Gastroesophageal sphincter (tissue), 4 donors: ENCODE results near the gene GINS3. TPM values are rescaled to one million over a fixed set of nuclear protein-coding genes. Genes with fewer than 3 reads are reported as not detected.

Source experiments
- ATAC-seq: fragments of 150-250 bp; one replicate; pipeline ENCODE4 v1.9.1; 2016; ENCODE audit warnings: mild to moderate bottlenecking, moderate library complexity
- H3K27ac ChIP-seq, 4 donors: fragments of 200-600 bp; sonication (generic) in 3 of 4; 1 replicate in 3 of 4; 2 replicates in 1 of 4; pipeline ENCODE4 v1.5.1; 2016 to 2019
- H3K27me3 ChIP-seq: fragments of 200-600 bp; sonication (generic); one replicate; pipeline ENCODE4 v1.5.1; 2019
- H3K36me3 ChIP-seq, 2 donors: fragments of 200-600 bp; sonication (generic); one replicate each; pipeline ENCODE4 v1.5.1; 2019; ENCODE audit warnings: control low read depth in 1 of 2
- H3K4me1 ChIP-seq, 3 donors: fragments of 200-600 bp; sonication (generic); 1 replicate in 2 of 3; 2 replicates in 1 of 3; pipeline ENCODE4 v1.5.1; 2016 to 2019; ENCODE audit warnings: control low read depth in 2 of 3
- H3K4me3 ChIP-seq, 2 donors: fragments of 200-600 bp; sonication (generic); one replicate each; pipeline ENCODE4 v1.5.1; 2019; ENCODE audit warnings: mild to moderate bottlenecking in 1 of 2, moderate library complexity in 1 of 2
- H3K9me3 ChIP-seq, 3 donors: fragments of 200-600 bp; sonication (generic); one replicate each; pipeline ENCODE4 v1.5.1; 2017 to 2019; ENCODE audit warnings: control low read depth in 2 of 3
- EP300 ChIP-seq: sonication (generic); formaldehyde crosslinking; IDR thresholded peaks from one replicate; pipeline ENCODE4 v1.6.1; 2017; ENCODE audit warnings: antibody characterized with exemption, mild to moderate bottlenecking
- POLR2A ChIP-seq, 2 donors: fragments of 450-650 bp; IDR thresholded peaks; one replicate each; pipeline ENCODE4 v1.6.1; 2017; ENCODE audit warnings: antibody characterized with exemption in 2 of 2, mild to moderate bottlenecking in 2 of 2, moderate library complexity in 1 of 2
- POLR2AphosphoS5 ChIP-seq: sonication (generic); formaldehyde crosslinking; IDR thresholded peaks from one replicate; pipeline ENCODE4 v1.6.1; 2017; ENCODE audit warnings: antibody characterized with exemption
- WGBS, 2 donors: methylation state at CpG; one replicate each; pipeline ENCODE4 v1.1.5; 2018; ENCODE audit warnings: low coverage in 1 of 2; 5-methylcytosine and 5-hydroxymethylcytosine counted together
- total RNA-seq, 4 donors: library from RNA; depleted of rRNA; stranded (reverse); fragments of >200 nt; gene quantifications; one replicate each; pipeline ENCODE4 v1.1.0, GENCODE V29; 2016
- TF ChIP-seq, protein P1 (sequence below), 4 experiments: fragments of 200-600 bp in 2 of 4; fragments of 450-650 bp in 2 of 4; sonication (generic) in 1 of 4; IDR thresholded peaks; one replicate each; pipeline ENCODE4 v1.5.1; 2017 to 2019; ENCODE audit warnings: antibody characterized with exemption in 4 of 4, mild to moderate bottlenecking in 2 of 4, moderate library complexity in 2 of 4

Gene GINS3
- total RNA-seq, 4 donors from 2014 or later, result 1.7 to 2.8 (median 2.4) TPM

DNA sequence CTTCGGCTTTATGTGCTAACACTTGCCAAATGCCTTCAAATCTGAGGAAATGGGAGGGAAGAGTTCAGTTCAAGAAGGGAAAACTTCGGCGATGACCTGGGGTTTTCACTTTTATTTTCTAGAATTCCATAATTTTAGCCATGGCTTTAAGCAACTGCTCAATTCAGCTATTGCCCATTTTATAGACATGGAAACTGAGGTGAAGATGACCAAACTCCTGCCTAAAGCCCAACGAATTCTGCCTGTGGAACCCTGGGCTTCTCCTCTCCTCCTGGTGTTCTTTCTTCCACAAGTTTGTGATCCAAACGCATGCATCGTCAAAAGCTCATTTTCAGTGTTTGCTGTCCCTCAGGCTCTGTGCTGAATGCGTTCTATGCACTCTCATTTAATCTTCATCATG is 58.3 kb downstream of the GINS3 start:
- no peak for ATAC-seq
- H3K27me3 ChIP-seq, result peaks cover 19% of the 10 kb centered on the region
- H3K36me3 ChIP-seq, result no peaks in the 10 kb centered on the region
- H3K27ac ChIP-seq, result no peak overlapping the region
- no peak overlapping the region for H3K4me3 ChIP-seq
- no peaks in the 10 kb centered on the region for H3K9me3 ChIP-seq
- WGBS, 2 donors, result 81 to 82% methylated on average over 6 to 7 of the region's 7 CpGs
- H3K4me1 ChIP-seq, result no peaks in the 10 kb centered on the region
- no peak for TF ChIP-seq POLR2AphosphoS5
- no peak for TF ChIP-seq POLR2A (IDR thresholded peaks at IDR 0.05)
- TF ChIP-seq, protein P1, sequence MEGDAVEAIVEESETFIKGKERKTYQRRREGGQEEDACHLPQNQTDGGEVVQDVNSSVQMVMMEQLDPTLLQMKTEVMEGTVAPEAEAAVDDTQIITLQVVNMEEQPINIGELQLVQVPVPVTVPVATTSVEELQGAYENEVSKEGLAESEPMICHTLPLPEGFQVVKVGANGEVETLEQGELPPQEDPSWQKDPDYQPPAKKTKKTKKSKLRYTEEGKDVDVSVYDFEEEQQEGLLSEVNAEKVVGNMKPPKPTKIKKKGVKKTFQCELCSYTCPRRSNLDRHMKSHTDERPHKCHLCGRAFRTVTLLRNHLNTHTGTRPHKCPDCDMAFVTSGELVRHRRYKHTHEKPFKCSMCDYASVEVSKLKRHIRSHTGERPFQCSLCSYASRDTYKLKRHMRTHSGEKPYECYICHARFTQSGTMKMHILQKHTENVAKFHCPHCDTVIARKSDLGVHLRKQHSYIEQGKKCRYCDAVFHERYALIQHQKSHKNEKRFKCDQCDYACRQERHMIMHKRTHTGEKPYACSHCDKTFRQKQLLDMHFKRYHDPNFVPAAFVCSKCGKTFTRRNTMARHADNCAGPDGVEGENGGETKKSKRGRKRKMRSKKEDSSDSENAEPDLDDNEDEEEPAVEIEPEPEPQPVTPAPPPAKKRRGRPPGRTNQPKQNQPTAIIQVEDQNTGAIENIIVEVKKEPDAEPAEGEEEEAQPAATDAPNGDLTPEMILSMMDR (IDR thresholded peaks at IDR 0.05), result no peak
- no peak for TF ChIP-seq EP300

DNA sequence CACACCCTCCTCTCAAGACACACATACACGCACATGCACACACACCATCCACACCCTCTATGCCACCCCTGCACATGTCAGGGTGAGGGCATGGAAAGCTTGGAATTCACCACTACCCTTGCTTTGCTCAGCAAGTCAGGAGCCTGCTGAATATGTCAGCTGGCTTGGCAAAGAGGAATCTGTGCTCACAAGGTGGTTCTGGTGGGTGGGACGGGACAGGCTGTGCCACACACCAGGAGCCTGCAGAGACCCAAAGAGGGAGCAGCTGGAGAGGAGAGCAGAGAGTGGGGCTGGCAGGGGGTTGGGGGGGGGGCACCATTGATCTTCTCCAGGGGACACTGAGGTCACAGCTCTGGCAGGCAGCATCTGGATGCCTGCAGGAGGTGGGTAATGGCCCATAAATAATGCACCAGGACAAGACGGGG is 59.0 kb downstream of the GINS3 start:
- H3K9me3 ChIP-seq, result no peaks in the 10 kb centered on the region
- no peak overlapping the region for H3K4me3 ChIP-seq
- no peaks in the 10 kb centered on the region for H3K36me3 ChIP-seq
- H3K27me3 ChIP-seq, result peaks cover 19% of the 10 kb centered on the region
- no peak for ATAC-seq
- no peak overlapping the region for H3K27ac ChIP-seq
- 80% methylated on average over 2 of the region's 3 CpGs; no CpG with 5 or more reads in 1 of the 2 donors for whole genome bisulfite sequencing, 2 donors
- no peaks in the 10 kb centered on the region for H3K4me1 ChIP-seq
- no peak for TF ChIP-seq EP300
- TF ChIP-seq, protein P1 (IDR thresholded peaks at IDR 0.05), result no peak
- no peak for TF ChIP-seq POLR2A (IDR thresholded peaks at IDR 0.05)

DNA sequence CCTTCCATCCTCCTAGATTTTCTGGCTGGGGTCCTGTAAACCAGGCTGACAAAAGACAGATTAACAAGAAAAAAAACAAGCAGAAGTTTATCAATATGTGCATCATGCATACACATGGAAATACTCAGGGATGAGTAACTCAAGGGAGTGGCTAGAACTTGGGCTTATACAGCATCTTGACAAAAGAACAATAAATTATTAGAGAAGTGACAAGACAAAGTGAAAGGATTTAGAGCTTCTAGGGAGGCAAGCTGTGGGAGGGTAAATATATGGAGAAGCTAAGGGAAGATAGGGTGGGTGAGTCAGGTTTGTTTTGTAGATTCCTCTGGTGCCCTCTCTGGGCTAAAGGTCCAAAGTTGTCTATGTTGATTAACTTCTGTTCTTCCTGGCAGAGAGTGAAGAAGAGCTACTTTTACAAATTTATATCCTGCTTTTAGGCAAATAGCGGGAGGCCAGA is 59.7 kb downstream of the GINS3 start:
- H3K27ac ChIP-seq, result no peak overlapping the region
- H3K36me3 ChIP-seq, result no peaks in the 10 kb centered on the region
- TF ChIP-seq, protein P1 (IDR thresholded peaks at IDR 0.05), result no peak
- TF ChIP-seq EP300 (no peak), POLR2A (IDR thresholded peaks at IDR 0.05) (no peak), POLR2AphosphoS5 (no peak)
- H3K4me1 ChIP-seq, result no peaks in the 10 kb centered on the region
- WGBS, 2 donors, result 82 to 83% methylated on average over 1 of the region's 1 CpG
- ATAC-seq, result no peak
- no peaks in the 10 kb centered on the region for H3K9me3 ChIP-seq
- no peak overlapping the region for H3K4me3 ChIP-seq
- H3K27me3 ChIP-seq, result peaks cover 19% of the 10 kb centered on the region

DNA sequence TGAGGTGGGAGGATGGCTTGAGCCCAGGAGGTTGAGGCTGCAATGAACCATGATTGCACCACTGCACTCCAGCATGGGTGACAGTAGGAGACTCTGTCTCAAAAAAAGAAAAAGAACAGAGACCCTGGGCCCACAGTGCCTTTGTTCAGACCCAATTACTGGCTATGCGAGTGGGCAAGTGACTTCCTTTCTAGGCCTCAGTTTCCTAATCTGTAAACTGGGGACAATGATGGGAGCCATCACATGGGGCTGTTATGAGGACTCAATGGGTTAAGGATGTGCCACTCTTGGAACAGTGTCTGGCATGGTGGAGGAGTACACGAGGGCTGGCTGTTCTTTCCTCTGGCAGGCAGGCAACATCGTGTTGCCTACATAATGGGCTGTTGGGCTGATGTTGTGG is 60.4 kb downstream of the GINS3 start:
- 100% methylated on average over 1 of the region's 3 CpGs; no CpG with 5 or more reads in 1 of the 2 donors for WGBS, 2 donors
- Histone ChIP-seq H3K27ac (no peak overlapping the region), H3K36me3 (no peaks in the 10 kb centered on the region), H3K4me1 (no peaks in the 10 kb centered on the region), H3K4me3 (no peak overlapping the region), H3K27me3 (peaks cover 19% of the 10 kb centered on the region), H3K9me3 (no peaks in the 10 kb centered on the region)
- TF ChIP-seq POLR2A (IDR thresholded peaks at IDR 0.05) (no peak), EP300 (no peak), POLR2AphosphoS5 (no peak)
- TF ChIP-seq, protein P1 (IDR thresholded peaks at IDR 0.05), result no peak
- no peak for ATAC-seq

DNA sequence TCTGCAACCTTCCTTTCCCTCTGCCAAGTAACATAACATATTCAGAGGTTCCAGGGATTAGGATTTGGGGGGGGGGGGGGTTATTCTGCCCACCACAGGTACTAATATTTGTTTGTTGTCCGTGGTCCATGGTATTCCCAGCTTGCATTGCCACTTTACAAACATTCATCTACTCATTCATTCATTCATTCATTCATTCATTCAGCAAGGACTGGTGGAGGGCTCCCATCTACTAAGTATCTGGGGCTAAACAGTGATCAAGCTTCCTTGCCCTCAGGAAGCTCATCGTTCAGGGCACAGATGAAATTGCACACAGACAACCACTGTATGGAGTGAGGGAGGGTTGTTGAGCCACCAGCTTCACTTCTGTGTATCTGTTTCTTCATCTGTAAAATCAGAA is 61.9 kb downstream of the GINS3 start:
- 67 to 87% methylated on average over 1 of the region's 2 CpGs for WGBS, 2 donors

More for the DNA sequence above, 61.9 kb downstream of the GINS3 start:
- TF ChIP-seq, protein P1 (IDR thresholded peaks at IDR 0.05), result no peak
- no peak for TF ChIP-seq POLR2A (IDR thresholded peaks at IDR 0.05)
- no peak for TF ChIP-seq POLR2AphosphoS5
- TF ChIP-seq EP300, result no peak
- no peaks in the 10 kb centered on the region for H3K9me3 ChIP-seq
- no peaks in the 10 kb centered on the region for H3K4me1 ChIP-seq
- H3K27me3 ChIP-seq, result peaks cover 19% of the 10 kb centered on the region
- H3K27ac ChIP-seq, result no peak overlapping the region
- H3K36me3 ChIP-seq, result no peaks in the 10 kb centered on the region
- no peak overlapping the region for H3K4me3 ChIP-seq
- no peak for ATAC-seq
